ENCODE data around the gene FAM219B.

DNA sequence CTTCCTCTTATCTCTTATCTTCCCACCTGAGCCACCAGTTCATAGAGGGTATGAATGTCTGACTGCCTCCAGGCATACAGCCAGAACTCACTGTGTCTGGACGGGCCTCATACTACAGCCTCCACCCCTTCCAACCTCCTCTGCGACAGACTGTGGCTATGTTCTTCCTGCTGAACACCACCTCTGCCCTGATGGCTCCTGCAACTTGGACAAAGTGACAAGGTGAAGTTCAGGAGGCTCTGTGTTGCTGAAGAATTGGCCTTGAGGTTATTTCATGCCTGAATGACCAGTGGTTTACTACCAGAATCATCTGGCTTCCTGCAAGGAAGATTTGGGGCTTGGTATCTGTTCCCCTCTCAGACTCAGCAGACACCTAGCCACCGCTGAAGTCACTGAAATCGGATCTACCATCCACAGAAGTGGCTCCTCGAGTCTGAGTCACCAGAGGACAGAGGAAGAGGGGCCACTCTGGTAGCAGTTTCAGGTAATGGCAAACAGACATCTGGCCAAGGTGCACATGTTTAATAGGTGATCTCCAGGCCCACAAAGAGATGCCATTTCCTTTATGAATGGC, 49.5 kb downstream of the FAM219B start:
- TF ChIP-seq, protein P1, sequence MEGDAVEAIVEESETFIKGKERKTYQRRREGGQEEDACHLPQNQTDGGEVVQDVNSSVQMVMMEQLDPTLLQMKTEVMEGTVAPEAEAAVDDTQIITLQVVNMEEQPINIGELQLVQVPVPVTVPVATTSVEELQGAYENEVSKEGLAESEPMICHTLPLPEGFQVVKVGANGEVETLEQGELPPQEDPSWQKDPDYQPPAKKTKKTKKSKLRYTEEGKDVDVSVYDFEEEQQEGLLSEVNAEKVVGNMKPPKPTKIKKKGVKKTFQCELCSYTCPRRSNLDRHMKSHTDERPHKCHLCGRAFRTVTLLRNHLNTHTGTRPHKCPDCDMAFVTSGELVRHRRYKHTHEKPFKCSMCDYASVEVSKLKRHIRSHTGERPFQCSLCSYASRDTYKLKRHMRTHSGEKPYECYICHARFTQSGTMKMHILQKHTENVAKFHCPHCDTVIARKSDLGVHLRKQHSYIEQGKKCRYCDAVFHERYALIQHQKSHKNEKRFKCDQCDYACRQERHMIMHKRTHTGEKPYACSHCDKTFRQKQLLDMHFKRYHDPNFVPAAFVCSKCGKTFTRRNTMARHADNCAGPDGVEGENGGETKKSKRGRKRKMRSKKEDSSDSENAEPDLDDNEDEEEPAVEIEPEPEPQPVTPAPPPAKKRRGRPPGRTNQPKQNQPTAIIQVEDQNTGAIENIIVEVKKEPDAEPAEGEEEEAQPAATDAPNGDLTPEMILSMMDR (IDR thresholded peaks at IDR 0.05): no peak
- TF ChIP-seq EP300 (IDR thresholded peaks at IDR 0.05): no peak

Measured in esophagus muscularis mucosa (tissue), 3 donors.